Suprapubic skin (tissue), 4 donors: ENCODE results near the gene IRF6.

Experiments used
- CTCF ChIP-seq, 2 donors: fragments of 200-600 bp in 1 of 2; fragments of 450-650 bp in 1 of 2; sonication (generic) in 1 of 2; IDR thresholded peaks; one replicate each; pipeline ENCODE4 v1.5.1; 2016 to 2019; ENCODE audit warnings: antibody characterized with exemption in 2 of 2, mild to moderate bottlenecking in 1 of 2, moderate library complexity in 1 of 2
- POLR2A ChIP-seq, 2 donors: fragments of 450-650 bp; IDR thresholded peaks; one replicate each; pipeline ENCODE4 v1.6.1; 2017; ENCODE audit warnings: antibody characterized with exemption in 2 of 2, mild to moderate bottlenecking in 2 of 2, moderate library complexity in 2 of 2
- POLR2AphosphoS5 ChIP-seq, 3 donors: sonication (generic); formaldehyde crosslinking; IDR thresholded peaks; one replicate each; pipeline ENCODE4 v1.6.1; 2017; ENCODE audit warnings: antibody characterized with exemption in 3 of 3

- no peak for TF ChIP-seq CTCF (IDR thresholded peaks at IDR 0.05)
- TF ChIP-seq POLR2AphosphoS5 (IDR thresholded peaks at IDR 0.05) = no peak
- no peak for TF ChIP-seq POLR2A (IDR thresholded peaks at IDR 0.05)
Observed at GRCh38 chr1:209840611-209841010, 34.7 kb upstream of the IRF6 start.
